Mesendoderm (in vitro differentiated cells): ENCODE measurements around the gene RCE1.

Experiments
- DNase-seq: peaks from one replicate; pipeline ENCODE4 v3.0.0; 2013
- H2AK5ac ChIP-seq: 2 replicates; pipeline ENCODE4 v1.6.1; 2013; ENCODE audit warnings: low read length, inconsistent platforms
- H2BK120ac ChIP-seq: 2 replicates; pipeline ENCODE4 v1.6.1; 2013; ENCODE audit warnings: low read depth, mild to moderate bottlenecking, low read length, moderate library complexity, mixed read lengths
- H2BK15ac ChIP-seq: replicated peaks from 2 replicates; pipeline ENCODE4 v1.6.1; 2013; ENCODE audit warnings: low read depth, mild to moderate bottlenecking, moderate library complexity
- H2BK5ac ChIP-seq: 2 replicates; pipeline ENCODE4 v1.6.1; 2013; ENCODE audit warnings: low read length, inconsistent platforms
- H3K18ac ChIP-seq: 2 replicates; pipeline ENCODE4 v1.6.1; 2013; ENCODE audit warnings: mild to moderate bottlenecking, low read length, mixed read lengths
- H3K23ac ChIP-seq: one replicate; pipeline ENCODE4 v1.6.1; 2013; ENCODE audit warnings: low read length
- H3K27ac ChIP-seq: 2 replicates; pipeline ENCODE4 v1.5.1; 2013; ENCODE audit warnings: low read depth, mild to moderate bottlenecking, inconsistent platforms, low read length, moderate library complexity
- H3K27me3 ChIP-seq: 2 replicates; pipeline ENCODE4 v1.6.1; 2013; ENCODE audit warnings: low read length, control low read depth, mild to moderate bottlenecking, inconsistent platforms; ENCODE audit not compliant: insufficient read depth, poor library complexity
- H3K36me3 ChIP-seq: 2 replicates; pipeline ENCODE4 v1.6.1; 2013; ENCODE audit warnings: low read length, inconsistent platforms; ENCODE audit not compliant: control insufficient read depth, insufficient read depth
- H3K4ac ChIP-seq: one replicate; pipeline ENCODE4 v1.6.1; 2013; ENCODE audit warnings: low read depth, mild to moderate bottlenecking, low read length, moderate library complexity
- H3K4me1 ChIP-seq: 2 replicates; pipeline ENCODE4 v1.6.1; 2013; ENCODE audit warnings: low read depth, low read length, inconsistent platforms; ENCODE audit not compliant: control insufficient read depth
- H3K4me2 ChIP-seq: 2 replicates; pipeline ENCODE4 v1.6.1; 2013; ENCODE audit warnings: low read length
- H3K4me3 ChIP-seq: 2 replicates; pipeline ENCODE4 v1.5.1; 2013; ENCODE audit warnings: mild to moderate bottlenecking, low read length
- H3K56ac ChIP-seq: one replicate; pipeline ENCODE4 v1.6.1; 2013; ENCODE audit warnings: low read length
- H3K79me1 ChIP-seq: 2 replicates; pipeline ENCODE4 v1.6.1; 2013; ENCODE audit warnings: low read length, inconsistent platforms
- H3K79me2 ChIP-seq: 2 replicates; pipeline ENCODE4 v1.6.1; 2013; ENCODE audit warnings: mild to moderate bottlenecking, low read length; ENCODE audit not compliant: control insufficient read depth, insufficient read depth
- H3K9ac ChIP-seq: 2 replicates; pipeline ENCODE4 v1.6.1; 2013; ENCODE audit warnings: low read length, inconsistent platforms
- H4K5ac ChIP-seq: one replicate; pipeline ENCODE4 v1.6.1; 2013; ENCODE audit warnings: low read length
- H4K8ac ChIP-seq: one replicate; pipeline ENCODE4 v1.6.1; 2013; ENCODE audit warnings: low read depth, mild to moderate bottlenecking, control low read depth, low read length, moderate library complexity
- WGBS: extraction: QIAGEN DNeasy Blood & Tissue Kit; methylation state at CpG from one replicate; pipeline ENCODE4 v1.1.7; 2013; ENCODE audit warnings: low lambda C conversion rate, missing lambda C conversion rate; ENCODE audit not compliant: insufficient coverage; ENCODE audit errors: extremely low coverage; 5-methylcytosine and 5-hydroxymethylcytosine counted together

Gene RCE1

GRCh38 chr11:66883016-66883965 is 40.0 kb downstream of the RCE1 start:
- no peaks in the 10 kb centered on the region for H3K79me1 ChIP-seq
- no peak overlapping the region for H2BK120ac ChIP-seq
- WGBS = no CpG with 5 or more reads among the region's 29 CpGs
- no peak overlapping the region for H3K56ac ChIP-seq
- no peak overlapping the region for H4K5ac ChIP-seq
- H3K4me3 ChIP-seq = no peak overlapping the region
- no peak overlapping the region for H2BK15ac ChIP-seq
- no peaks in the 10 kb centered on the region for H3K36me3 ChIP-seq
- H3K9ac ChIP-seq = no peak overlapping the region
- H3K79me2 ChIP-seq = no peaks in the 10 kb centered on the region
- no peak overlapping the region for H2BK5ac ChIP-seq
- no peak overlapping the region for H2AK5ac ChIP-seq
- H4K8ac ChIP-seq = no peak overlapping the region
- no peaks in the 10 kb centered on the region for H3K4me1 ChIP-seq
- H3K27me3 ChIP-seq = no peaks in the 10 kb centered on the region
- H3K4me2 ChIP-seq = no peak overlapping the region
- H3K27ac ChIP-seq = no peak overlapping the region
- H3K4ac ChIP-seq = no peak overlapping the region
- no peak overlapping the region for H3K23ac ChIP-seq
- DNase-seq = peak; percentile 89
- no peak overlapping the region for H3K18ac ChIP-seq

GRCh38 chr11:66884443-66884842 is 41.2 kb downstream of the RCE1 start:
- H2BK15ac ChIP-seq = no peak overlapping the region
- no peak overlapping the region for H3K27ac ChIP-seq
- H2AK5ac ChIP-seq = no peak overlapping the region
- H3K18ac ChIP-seq = no peak overlapping the region
- no peaks in the 10 kb centered on the region for H3K36me3 ChIP-seq
- no peak overlapping the region for H3K9ac ChIP-seq
- no peak overlapping the region for H3K23ac ChIP-seq
- H3K4me2 ChIP-seq = no peak overlapping the region
- H3K79me2 ChIP-seq = no peaks in the 10 kb centered on the region
- no peak overlapping the region for H4K5ac ChIP-seq
- no peak overlapping the region for H3K4ac ChIP-seq
- no peak overlapping the region for H3K4me3 ChIP-seq
- H2BK5ac ChIP-seq = no peak overlapping the region
- H3K79me1 ChIP-seq = no peaks in the 10 kb centered on the region
- no peak overlapping the region for H3K56ac ChIP-seq
- no peak for DNase-seq
- no peaks in the 10 kb centered on the region for H3K4me1 ChIP-seq
- H3K27me3 ChIP-seq = no peaks in the 10 kb centered on the region
- H4K8ac ChIP-seq = no peak overlapping the region
- no peak overlapping the region for H2BK120ac ChIP-seq
- WGBS = no CpG with 5 or more reads among the region's 4 CpGs

- H3K4me1 ChIP-seq = no peaks in the 10 kb centered on the region
- no peak overlapping the region for H2BK15ac ChIP-seq
- no peak overlapping the region for H4K8ac ChIP-seq
- no peak for DNase-seq
- H3K79me2 ChIP-seq = no peaks in the 10 kb centered on the region
- no peak overlapping the region for H2AK5ac ChIP-seq
- no peaks in the 10 kb centered on the region for H3K36me3 ChIP-seq
- no CpG with 5 or more reads among the region's 4 CpGs for WGBS
- H3K18ac ChIP-seq = no peak overlapping the region
- no peak overlapping the region for H3K4ac ChIP-seq
- no peak overlapping the region for H3K4me3 ChIP-seq
- H3K27ac ChIP-seq = no peak overlapping the region
- no peak overlapping the region for H4K5ac ChIP-seq
- H2BK120ac ChIP-seq = no peak overlapping the region
- H3K4me2 ChIP-seq = no peak overlapping the region
- no peaks in the 10 kb centered on the region for H3K79me1 ChIP-seq
- H2BK5ac ChIP-seq = no peak overlapping the region
- no peaks in the 10 kb centered on the region for H3K27me3 ChIP-seq
- no peak overlapping the region for H3K23ac ChIP-seq
- H3K9ac ChIP-seq = no peak overlapping the region
- H3K56ac ChIP-seq = no peak overlapping the region
Observed at GRCh38 chr11:66885469-66885868, 42.2 kb downstream of the RCE1 start.

GRCh38 chr11:66885950-66886440 is 42.8 kb downstream of the RCE1 start:
- H3K4ac ChIP-seq = no peak overlapping the region
- no peaks in the 10 kb centered on the region for H3K79me2 ChIP-seq
- no peak overlapping the region for H2BK5ac ChIP-seq
- no peak for DNase-seq
- no peaks in the 10 kb centered on the region for H3K27me3 ChIP-seq
- H3K4me2 ChIP-seq = no peak overlapping the region
- H3K23ac ChIP-seq = no peak overlapping the region
- no peak overlapping the region for H3K18ac ChIP-seq
- H2AK5ac ChIP-seq = no peak overlapping the region
- H2BK120ac ChIP-seq = no peak overlapping the region
- no peak overlapping the region for H3K9ac ChIP-seq
- H3K79me1 ChIP-seq = no peaks in the 10 kb centered on the region
- H3K4me1 ChIP-seq = no peaks in the 10 kb centered on the region
- H3K56ac ChIP-seq = no peak overlapping the region
- H4K8ac ChIP-seq = no peak overlapping the region
- no peak overlapping the region for H4K5ac ChIP-seq
- no peak overlapping the region for H3K27ac ChIP-seq
- no peaks in the 10 kb centered on the region for H3K36me3 ChIP-seq
- H2BK15ac ChIP-seq = no peak overlapping the region
- no peak overlapping the region for H3K4me3 ChIP-seq
- no CpG with 5 or more reads among the region's 11 CpGs for WGBS

GRCh38 chr11:66886671-66887221 is 43.5 kb downstream of the RCE1 start:
- Histone ChIP-seq H3K4me3 (no peak overlapping the region), H2BK15ac (no peak overlapping the region), H3K4ac (no peak overlapping the region), H3K27ac (no peak overlapping the region), H4K5ac (no peak overlapping the region), H3K56ac (no peak overlapping the region), H2BK120ac (no peak overlapping the region), H2AK5ac (no peak overlapping the region), H3K23ac (no peak overlapping the region), H3K79me2 (no peaks in the 10 kb centered on the region), H3K9ac (no peak overlapping the region), H3K79me1 (no peaks in the 10 kb centered on the region), H3K36me3 (no peaks in the 10 kb centered on the region), H3K4me2 (no peak overlapping the region), H3K4me1 (no peaks in the 10 kb centered on the region), H3K27me3 (no peaks in the 10 kb centered on the region), H3K18ac (no peak overlapping the region), H2BK5ac (no peak overlapping the region), H4K8ac (no peak overlapping the region)
- no CpG with 5 or more reads among the region's 15 CpGs for WGBS
- no peak for DNase-seq
